Measurements from ENCODE around the gene ARGLU1. TPM values are rescaled to one million over a fixed set of nuclear protein-coding genes. Genes with fewer than 3 reads are reported as not detected.

Gene ARGLU1
- total RNA-seq, 1 experiment from 2014 or later = 115 TPM

GRCh38 chr13:106599875-106600797 lies 32.2 kb upstream of the ARGLU1 start (continued):
- TF ChIP-seq ARID4B (CRISPR knock-in tag; IDR thresholded peaks at IDR 0.05; ENCODE audit: borderline replicate concordance) = no peak

- Mint-ChIP-seq H3K27ac (no peak overlapping the region), H3K4me3 (no peak overlapping the region), H3K27me3 (ENCODE audit: low read depth) (no peaks in the 10 kb centered on the region), H3K36me3 (no peaks in the 10 kb centered on the region), H3K9me3 (no peaks in the 10 kb centered on the region), H3K4me1 (no peaks in the 10 kb centered on the region)
- POLR2A ChIA-PET = no interaction called here
- no peak for TF ChIP-seq TP53 (CRISPR knock-in tag; IDR thresholded peaks at IDR 0.05)
- no peak for TF ChIP-seq AFF4 (CRISPR knock-in tag; IDR thresholded peaks at IDR 0.05; ENCODE audit: borderline replicate concordance)
- no peak for TF ChIP-seq ZNF317 (CRISPR knock-in tag; IDR thresholded peaks at IDR 0.05; ENCODE audit: borderline replicate concordance, low read depth)
- TF ChIP-seq ZNF512 (CRISPR knock-in tag; IDR thresholded peaks at IDR 0.05; ENCODE audit: borderline replicate concordance) = no peak
- no peak for TF ChIP-seq ATF1 (CRISPR knock-in tag; IDR thresholded peaks at IDR 0.05)
- TF ChIP-seq TEAD4 (CRISPR knock-in tag; IDR thresholded peaks at IDR 0.05) = no peak
- TF ChIP-seq IRF2 (CRISPR knock-in tag; IDR thresholded peaks at IDR 0.05; ENCODE audit: borderline replicate concordance, low read depth) = no peak
- no peak for TF ChIP-seq ZBTB21 (CRISPR knock-in tag; IDR thresholded peaks at IDR 0.05; ENCODE audit: borderline replicate concordance)
- TF ChIP-seq ZNF425 (CRISPR knock-in tag; conservative IDR thresholded peaks at IDR 0.05) = no peak
- TF ChIP-seq AR (CRISPR knock-in tag; IDR thresholded peaks at IDR 0.05) = no peak
- TF ChIP-seq ZMAT4 (CRISPR knock-in tag; IDR thresholded peaks at IDR 0.05) = no peak
- no peak for TF ChIP-seq GABPB1 (CRISPR knock-in tag; IDR thresholded peaks at IDR 0.05)
- TF ChIP-seq GRHL2 (CRISPR knock-in tag; IDR thresholded peaks at IDR 0.05; ENCODE audit: insufficient replicate concordance, severe bottlenecking) = no peak
- TF ChIP-seq ZNF416 (CRISPR knock-in tag; IDR thresholded peaks at IDR 0.05) = no peak
- DNase-seq (ENCODE audit: low spot score) = no peak
- CTCF ChIA-PET = interaction anchor here (1.5 kb wide), 1 partner anchor 22 kb away, joined by 3 read pairs; no protein-coding TSS in a partner anchor
- ATAC-seq = no peak
These were observed 29.9 kb upstream of the ARGLU1 start for GRCh38 chr13:106597749-106598395.

Data from WTC11 (cell line).